Trophoblast cell (in vitro differentiated cells and primary cell): Measurements from ENCODE around the gene SOX8.
A peak's percentile ranks its signal among the peaks of the same experiment; 100 is the strongest.

Experiments
- DNase-seq, 2 donors: peaks; one replicate each; pipeline ENCODE4 v3.0.0-alpha.2; 2016
- H2AFZ ChIP-seq: 2 replicates; pipeline ENCODE4 v1.6.1; 2013; ENCODE audit warnings: low read length, moderate library complexity, mild to moderate bottlenecking; ENCODE audit not compliant: insufficient read depth, poor library complexity
- H2AK5ac ChIP-seq: 2 replicates; pipeline ENCODE4 v1.6.1; 2013; ENCODE audit warnings: mild to moderate bottlenecking, low read length
- H2BK120ac ChIP-seq: 2 replicates; pipeline ENCODE4 v1.6.1; 2013; ENCODE audit warnings: low read length, mild to moderate bottlenecking, moderate library complexity; ENCODE audit not compliant: insufficient read depth, poor library complexity
- H2BK12ac ChIP-seq: 2 replicates; pipeline ENCODE4 v1.6.1; 2013; ENCODE audit warnings: mild to moderate bottlenecking, low read length, moderate library complexity
- H2BK5ac ChIP-seq: 2 replicates; pipeline ENCODE4 v1.6.1; 2013; ENCODE audit warnings: low read length, low read depth, moderate library complexity, mild to moderate bottlenecking; ENCODE audit not compliant: poor library complexity
- H3K14ac ChIP-seq: 2 replicates; pipeline ENCODE4 v1.6.1; 2013; ENCODE audit warnings: mild to moderate bottlenecking, low read length
- H3K18ac ChIP-seq: 2 replicates; pipeline ENCODE4 v1.6.1; 2013; ENCODE audit warnings: mild to moderate bottlenecking, low read length
- H3K23ac ChIP-seq: 2 replicates; pipeline ENCODE4 v1.6.1; 2013; ENCODE audit warnings: low read length
- H3K27ac ChIP-seq: 2 replicates; pipeline ENCODE4 v1.5.1; 2013; ENCODE audit warnings: low read depth, mild to moderate bottlenecking, inconsistent platforms, low read length, moderate library complexity
- H3K27me3 ChIP-seq: 2 replicates; pipeline ENCODE4 v1.6.1; 2013; ENCODE audit warnings: inconsistent platforms, mild to moderate bottlenecking, low read length, moderate library complexity; ENCODE audit not compliant: insufficient read depth
- H3K36me3 ChIP-seq, 2 experiments: 1 replicate in 1 of 2; 2 replicates in 1 of 2; pipeline ENCODE4 v1.6.1; 2013; ENCODE audit warnings: low read length in 2 of 2, mild to moderate bottlenecking in 2 of 2, moderate library complexity in 1 of 2; ENCODE audit not compliant: insufficient read depth in 2 of 2, control insufficient read depth in 1 of 2
- H3K4ac ChIP-seq: 2 replicates; pipeline ENCODE4 v1.6.1; 2013; ENCODE audit warnings: low read depth, mild to moderate bottlenecking, low read length, moderate library complexity
- H3K4me1 ChIP-seq, 2 experiments: 1 replicate in 1 of 2; 2 replicates in 1 of 2; pipeline ENCODE4 v1.6.1; 2013; ENCODE audit warnings: low read length in 2 of 2, mild to moderate bottlenecking in 2 of 2, moderate library complexity in 1 of 2; ENCODE audit not compliant: insufficient read depth in 2 of 2, control insufficient read depth in 1 of 2
- H3K4me2 ChIP-seq: 2 replicates; pipeline ENCODE4 v1.6.1; 2013; ENCODE audit warnings: inconsistent platforms, mild to moderate bottlenecking, low read length, moderate library complexity
- H3K4me3 ChIP-seq: 2 replicates; pipeline ENCODE4 v1.5.1; 2013; ENCODE audit warnings: mild to moderate bottlenecking, low read depth, low read length, inconsistent platforms
- H3K79me1 ChIP-seq: one replicate; pipeline ENCODE4 v1.6.1; 2013; ENCODE audit warnings: low read length
- H3K79me2 ChIP-seq: 2 replicates; pipeline ENCODE4 v1.6.1; 2013; ENCODE audit warnings: low read length, mild to moderate bottlenecking; ENCODE audit not compliant: control insufficient read depth, insufficient read depth, poor library complexity
- H3K9ac ChIP-seq: 2 replicates; pipeline ENCODE4 v1.6.1; 2013; ENCODE audit warnings: mild to moderate bottlenecking, low read length
- H3K9me3 ChIP-seq: 2 replicates; pipeline ENCODE4 v1.6.1; 2013; ENCODE audit warnings: low read depth, mild to moderate bottlenecking, control low read depth, inconsistent platforms, low read length; ENCODE audit not compliant: insufficient read depth
- H4K12ac ChIP-seq: 2 replicates; pipeline ENCODE4 v1.6.1; 2013; ENCODE audit warnings: low read depth, mild to moderate bottlenecking, low read length, moderate library complexity
- H4K8ac ChIP-seq: 2 replicates; pipeline ENCODE4 v1.6.1; 2013; ENCODE audit warnings: low read depth, mild to moderate bottlenecking, low read length, moderate library complexity
- H4K91ac ChIP-seq: one replicate; pipeline ENCODE4 v1.6.1; 2013; ENCODE audit warnings: low read depth, mild to moderate bottlenecking, low read length, moderate library complexity
- WGBS: extraction: QIAGEN DNeasy Blood & Tissue Kit; methylation state at CpG from one replicate; pipeline ENCODE4 v1.1.7; 2013; ENCODE audit warnings: missing lambda C conversion rate; ENCODE audit not compliant: insufficient read length, insufficient coverage; ENCODE audit errors: extremely low coverage; 5-methylcytosine and 5-hydroxymethylcytosine counted together

Gene SOX8

DNA sequence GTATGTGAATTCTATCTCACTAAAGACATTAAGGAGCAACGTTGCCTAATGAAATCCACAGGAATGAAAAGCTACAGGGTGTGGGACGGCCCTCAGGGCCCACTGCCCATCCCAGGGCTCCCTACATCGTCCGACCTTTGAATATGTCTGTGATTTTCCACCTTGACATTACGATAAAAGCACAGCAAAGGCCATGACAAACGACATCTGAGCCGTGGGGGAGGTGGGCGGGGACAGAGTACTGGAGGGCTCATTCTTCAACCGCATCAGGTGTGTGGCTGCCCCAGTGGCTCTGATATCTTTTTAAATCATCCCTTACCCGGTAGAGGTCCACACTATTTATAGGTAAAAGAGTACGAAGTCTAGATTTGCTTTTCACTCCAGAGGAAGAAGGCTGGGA is 45.9 kb upstream of the SOX8 start:
- H3K4me2 ChIP-seq = no peak overlapping the region
- H3K4me1 ChIP-seq = no peaks in the 10 kb centered on the region
- H3K27me3 ChIP-seq = no peaks in the 10 kb centered on the region
- H3K23ac ChIP-seq = no peak overlapping the region
- no peak overlapping the region for H2BK5ac ChIP-seq
- WGBS = no CpG with 5 or more reads among the region's 11 CpGs
- no peak overlapping the region for H3K18ac ChIP-seq
- no peaks in the 10 kb centered on the region for H3K79me2 ChIP-seq
- no peak overlapping the region for H4K8ac ChIP-seq
- no peak overlapping the region for H3K9ac ChIP-seq
- H4K91ac ChIP-seq = no peak overlapping the region
- DNase-seq = peak in 1 of 2 donors; percentile 14
- no peak overlapping the region for H2BK12ac ChIP-seq
- peaks cover 28% of the 10 kb centered on the region for H3K9me3 ChIP-seq
- no peak overlapping the region for H4K12ac ChIP-seq
- H3K4ac ChIP-seq = no peak overlapping the region
- H3K4me3 ChIP-seq = no peak overlapping the region
- no peak overlapping the region for H2AK5ac ChIP-seq
- H3K14ac ChIP-seq = no peak overlapping the region
- no peak overlapping the region for H2BK120ac ChIP-seq
- H3K79me1 ChIP-seq = no peaks in the 10 kb centered on the region
- no peak overlapping the region for H2AFZ ChIP-seq
- H3K36me3 ChIP-seq = peaks cover 3 to 6% of the 10 kb centered on the region in 2 experiments
- no peak overlapping the region for H3K27ac ChIP-seq

GRCh38 chr16:937311-937710 is 44.3 kb upstream of the SOX8 start:
- Histone ChIP-seq H3K79me1 (no peaks in the 10 kb centered on the region), H3K79me2 (no peaks in the 10 kb centered on the region), H3K9ac (no peak overlapping the region), H2BK5ac (no peak overlapping the region), H3K27me3 (no peaks in the 10 kb centered on the region), H4K8ac (no peak overlapping the region), H3K23ac (no peak overlapping the region), H2AFZ (no peak overlapping the region), H3K4ac (no peak overlapping the region), H4K91ac (no peak overlapping the region), H3K4me1 (no peaks in the 10 kb centered on the region), H2BK120ac (no peak overlapping the region), H2BK12ac (no peak overlapping the region), H3K4me3 (no peak overlapping the region), H3K4me2 (no peak overlapping the region), H3K27ac (no peak overlapping the region), H4K12ac (no peak overlapping the region), H3K18ac (no peak overlapping the region), H3K36me3 (peaks cover 3 to 6% of the 10 kb centered on the region in 2 experiments), H3K9me3 (peaks cover 29% of the 10 kb centered on the region), H2AK5ac (no peak overlapping the region), H3K14ac (no peak overlapping the region)
- no CpG with 5 or more reads among the region's 8 CpGs for WGBS
- DNase-seq = no peak

DNA sequence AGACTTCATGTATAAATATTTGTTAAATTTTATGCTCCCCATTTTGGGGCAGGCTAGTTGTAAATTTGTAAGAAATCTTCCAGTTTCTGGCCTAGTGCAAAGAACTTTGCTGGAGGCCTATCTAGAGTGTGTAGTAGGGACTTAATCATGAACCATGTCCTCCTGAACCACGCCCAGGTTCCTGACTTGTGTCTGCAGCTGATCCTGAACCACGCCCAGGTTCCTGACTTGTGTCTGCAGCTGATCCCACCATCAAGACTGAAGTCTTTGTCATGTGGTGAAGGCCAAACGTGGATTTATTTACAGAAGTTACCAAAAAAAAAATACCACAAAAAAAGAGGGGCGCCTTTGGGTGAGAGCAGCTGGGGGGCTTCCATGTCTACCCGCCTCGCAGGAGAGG is 43.8 kb upstream of the SOX8 start:
- no peak for DNase-seq
- Histone ChIP-seq H4K91ac (no peak overlapping the region), H3K9ac (no peak overlapping the region), H2BK5ac (no peak overlapping the region), H2AFZ (no peak overlapping the region), H2BK120ac (no peak overlapping the region), H3K4me1 (no peaks in the 10 kb centered on the region), H2AK5ac (no peak overlapping the region), H3K18ac (no peak overlapping the region), H4K12ac (no peak overlapping the region), H3K4me2 (no peak overlapping the region), H3K14ac (no peak overlapping the region), H3K4me3 (no peak overlapping the region), H3K23ac (no peak overlapping the region), H2BK12ac (no peak overlapping the region), H3K9me3 (peaks cover 30% of the 10 kb centered on the region), H4K8ac (no peak overlapping the region), H3K4ac (no peak overlapping the region), H3K79me2 (no peaks in the 10 kb centered on the region), H3K27me3 (no peaks in the 10 kb centered on the region), H3K27ac (no peak overlapping the region), H3K36me3 (peaks cover 3 to 6% of the 10 kb centered on the region in 2 experiments), H3K79me1 (no peaks in the 10 kb centered on the region)
- WGBS = no CpG with 5 or more reads among the region's 6 CpGs

DNA sequence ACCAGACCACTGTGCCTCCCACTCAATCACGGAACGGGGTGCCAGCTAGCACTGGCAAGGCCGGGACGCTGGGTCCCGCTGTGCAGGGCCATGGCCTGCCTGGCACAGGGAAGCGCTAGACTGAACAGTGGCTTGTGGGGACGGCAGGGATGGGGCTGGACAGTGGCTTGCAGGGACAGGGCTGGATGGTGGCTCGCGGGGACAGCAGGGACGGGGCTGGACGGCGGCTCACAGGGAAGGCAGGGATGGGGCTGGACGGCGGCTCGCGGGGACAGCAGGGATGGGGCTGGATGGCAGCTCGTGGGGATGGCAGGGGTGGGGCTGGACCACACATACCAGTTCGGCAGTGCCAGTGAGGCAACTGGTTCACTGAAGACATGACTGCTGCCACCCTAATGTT is 43.4 kb upstream of the SOX8 start:
- Histone ChIP-seq H3K27ac (no peak overlapping the region), H2BK12ac (no peak overlapping the region), H3K9ac (no peak overlapping the region), H2AK5ac (no peak overlapping the region), H3K4me2 (no peak overlapping the region), H3K27me3 (no peaks in the 10 kb centered on the region), H3K79me1 (no peaks in the 10 kb centered on the region), H4K91ac (no peak overlapping the region), H3K14ac (no peak overlapping the region), H3K23ac (no peak overlapping the region), H3K9me3 (peaks cover 27% of the 10 kb centered on the region), H4K8ac (no peak overlapping the region), H3K4me3 (no peak overlapping the region), H3K79me2 (no peaks in the 10 kb centered on the region), H3K4ac (no peak overlapping the region), H2BK120ac (no peak overlapping the region), H4K12ac (no peak overlapping the region), H2AFZ (no peak overlapping the region), H3K18ac (no peak overlapping the region), H2BK5ac (no peak overlapping the region), H3K4me1 (no peaks in the 10 kb centered on the region), H3K36me3 (peaks cover 3 to 6% of the 10 kb centered on the region in 2 experiments)
- DNase-seq = no peak
- no CpG with 5 or more reads among the region's 18 CpGs for WGBS
